ENCODE results near the gene ING4. TPM values are rescaled to one million over a fixed set of nuclear protein-coding genes. Genes with fewer than 3 reads are reported as not detected.

The ING4 gene
- total RNA-seq, 1 experiment from 2014 or later, result 20.1 TPM

- peak overlapping the region; percentile 59; the same call in 1 of the 2 replicates for H3K14ac ChIP-seq (ENCODE audit: insufficient read depth, low read length)
- no peak overlapping the region for H4K5ac ChIP-seq (ENCODE audit: insufficient read length, low read depth, low read length)
- no CpG with 5 or more reads among the region's 88 CpGs for WGBS (ENCODE audit: extremely low coverage, insufficient read length, low lambda C conversion rate)
- H3K9me3 ChIP-seq (ENCODE audit: control insufficient read depth, low read depth, low read length), result no peaks in the 10 kb centered on the region
- H3K4me1 ChIP-seq (ENCODE audit: insufficient read depth, low read length), result no peaks in the 10 kb centered on the region
- Mint-ChIP-seq H3K36me3 (ENCODE audit: insufficient read depth in 1 of 3, low read depth in 3 of 3) (peaks cover 0 to 4% (median 0%) of the 10 kb centered on the region in 3 experiments; a peak in 2 of 7 replicates), H3K27ac (peak overlapping the region in 1 of 3 experiments; percentile 50; a peak in 1 of 7 replicates), H3K27me3 (ENCODE audit: low read depth) (peaks cover 29% of the 10 kb centered on the region), H3K9me3 (no peaks in the 10 kb centered on the region; a peak in 1 of 5 replicates), H3K4me1 (peaks cover 6 to 15% of the 10 kb centered on the region in 2 experiments; a peak in 3 of 4 replicates), H3K4me3 (peak overlapping the region in 1 of 2 experiments; percentile 33; a peak in 1 of 5 replicates)
- H3K4me2 ChIP-seq (ENCODE audit: insufficient read depth, insufficient read length, low read length), result peak overlapping the region; percentile 9
- H2BK12ac ChIP-seq (ENCODE audit: insufficient read length, low read depth, low read length), result no peak overlapping the region
- H2BK5ac ChIP-seq (ENCODE audit: insufficient read length, low read length), result no peak overlapping the region
- H3T11ph ChIP-seq (ENCODE audit: low read length), result no peak overlapping the region
- no peak overlapping the region for H3K56ac ChIP-seq (ENCODE audit: insufficient read length, low read depth, low read length)
- peaks cover 6% of the 10 kb centered on the region; the same call in 1 of the 2 replicates for H3K27me3 ChIP-seq (ENCODE audit: insufficient read depth, low read length)
- H4K20me1 ChIP-seq (ENCODE audit: control insufficient read depth, insufficient read depth, insufficient read length), result no peaks in the 10 kb centered on the region
- H2BK15ac ChIP-seq (ENCODE audit: low read depth, low read length), result no peak overlapping the region
- no peak overlapping the region for H2BK20ac ChIP-seq (ENCODE audit: low read depth, low read length, poor library complexity, severe bottlenecking)
- no peaks in the 10 kb centered on the region for H3K23me2 ChIP-seq (ENCODE audit: insufficient read length, low read depth, low read length, poor library complexity, severe bottlenecking)
- H3K4ac ChIP-seq (ENCODE audit: low read depth, low read length), result no peak overlapping the region
- no peak overlapping the region for H2AFZ ChIP-seq (ENCODE audit: low read length)
- H3K23ac ChIP-seq (ENCODE audit: insufficient read length, low read depth, low read length), result no peak overlapping the region
- no peak overlapping the region for H2BK120ac ChIP-seq (ENCODE audit: low read depth, low read length, poor library complexity, severe bottlenecking)
- no peak overlapping the region for H2AK5ac ChIP-seq (ENCODE audit: insufficient read length, low read length)
- no peak overlapping the region for H3K27ac ChIP-seq (ENCODE audit: insufficient read length, low read depth, low read length)
- H3K18ac ChIP-seq (ENCODE audit: insufficient read length, low read depth, low read length), result peak overlapping the region; percentile 89
- peak; percentile 96 for DNase-seq
- no peak overlapping the region for H4K91ac ChIP-seq (ENCODE audit: insufficient read length, low read depth, low read length)
- no peak overlapping the region for H4K8ac ChIP-seq (replicated peaks; ENCODE audit: insufficient read length, low read depth, low read length)
- H3K79me2 ChIP-seq (ENCODE audit: insufficient read depth, low read length), result no peaks in the 10 kb centered on the region
- H3K9ac ChIP-seq (ENCODE audit: extremely low read depth, insufficient read length, low read length), result no peak overlapping the region
- TF ChIP-seq, protein P1, sequence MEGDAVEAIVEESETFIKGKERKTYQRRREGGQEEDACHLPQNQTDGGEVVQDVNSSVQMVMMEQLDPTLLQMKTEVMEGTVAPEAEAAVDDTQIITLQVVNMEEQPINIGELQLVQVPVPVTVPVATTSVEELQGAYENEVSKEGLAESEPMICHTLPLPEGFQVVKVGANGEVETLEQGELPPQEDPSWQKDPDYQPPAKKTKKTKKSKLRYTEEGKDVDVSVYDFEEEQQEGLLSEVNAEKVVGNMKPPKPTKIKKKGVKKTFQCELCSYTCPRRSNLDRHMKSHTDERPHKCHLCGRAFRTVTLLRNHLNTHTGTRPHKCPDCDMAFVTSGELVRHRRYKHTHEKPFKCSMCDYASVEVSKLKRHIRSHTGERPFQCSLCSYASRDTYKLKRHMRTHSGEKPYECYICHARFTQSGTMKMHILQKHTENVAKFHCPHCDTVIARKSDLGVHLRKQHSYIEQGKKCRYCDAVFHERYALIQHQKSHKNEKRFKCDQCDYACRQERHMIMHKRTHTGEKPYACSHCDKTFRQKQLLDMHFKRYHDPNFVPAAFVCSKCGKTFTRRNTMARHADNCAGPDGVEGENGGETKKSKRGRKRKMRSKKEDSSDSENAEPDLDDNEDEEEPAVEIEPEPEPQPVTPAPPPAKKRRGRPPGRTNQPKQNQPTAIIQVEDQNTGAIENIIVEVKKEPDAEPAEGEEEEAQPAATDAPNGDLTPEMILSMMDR (conservative IDR thresholded peaks at IDR 0.05), result peak; percentile 98
- H3K79me1 ChIP-seq (ENCODE audit: insufficient read depth, low read depth, low read length, poor library complexity, severe bottlenecking), result no peaks in the 10 kb centered on the region
Observed at GRCh38 chr12:6620137-6620884, 42.6 kb downstream of the ING4 start.

Data from H9 (cell line).